Measurements from ENCODE around the gene MPZL1. TPM values are rescaled to one million over a fixed set of nuclear protein-coding genes. Genes with fewer than 3 reads are reported as not detected.
A peak's percentile ranks its signal among the peaks of the same experiment; 100 is the strongest.

MPZL1 gene
- total and polyA plus RNA-seq, 2 of the 13 experiments (the other 11 are each of a cell fraction or from before 2014, with no cell fraction given) = 38.0 to 68.7 TPM

GRCh38 chr1:167715157-167715999 is 6.4 kb upstream of the MPZL1 start (continued):
- no peak for TF ChIP-seq HNRNPL (IDR thresholded peaks at IDR 0.05; ENCODE audit: low read depth, low read length)
- TF ChIP-seq SMAD9 (CRISPR knock-in tag; IDR thresholded peaks at IDR 0.05) = no peak
- TF ChIP-seq PAX8 (CRISPR knock-in tag; IDR thresholded peaks at IDR 0.05; ENCODE audit: borderline replicate concordance) = no peak
- TF ChIP-seq HCFC1 (IDR thresholded peaks at IDR 0.05; ENCODE audit: low read depth, low read length) = no peak
- peak; percentile 80 for TF ChIP-seq GATAD2A (CRISPR knock-in tag; IDR thresholded peaks at IDR 0.05)
- TF ChIP-seq ERF (CRISPR knock-in tag; IDR thresholded peaks at IDR 0.05) = peak; percentile 71; the same call in 1 of the 2 replicates
- TF ChIP-seq ZNF12 (CRISPR knock-in tag; IDR thresholded peaks at IDR 0.05) = no peak; the same call in 1 of the 2 replicates
- peak; percentile 42; the same call in 1 of the 2 replicates for TF ChIP-seq ZNF614 (CRISPR knock-in tag; IDR thresholded peaks at IDR 0.05; ENCODE audit: borderline replicate concordance)
- no peak for TF ChIP-seq ZNF570 (CRISPR knock-in tag; IDR thresholded peaks at IDR 0.05; ENCODE audit: borderline replicate concordance)
- no peak for TF ChIP-seq SPEN (CRISPR knock-in tag; IDR thresholded peaks at IDR 0.05; ENCODE audit: low read depth)
- peak; percentile 46; the same call in 1 of the 2 replicates for TF ChIP-seq KLF6 (CRISPR knock-in tag; IDR thresholded peaks at IDR 0.05)
- TF ChIP-seq EED (CRISPR knock-in tag; IDR thresholded peaks at IDR 0.05) = no peak
- TF ChIP-seq TIGD3 (CRISPR knock-in tag; IDR thresholded peaks at IDR 0.05; ENCODE audit: borderline replicate concordance) = no peak
- TF ChIP-seq SMARCC2 (IDR thresholded peaks at IDR 0.05) = no peak
- no peak for TF ChIP-seq ADNP (CRISPR knock-in tag; IDR thresholded peaks at IDR 0.05)
- TF ChIP-seq TARDBP (CRISPR knock-in tag; IDR thresholded peaks at IDR 0.05) = peak; percentile 54; the same call in 1 of the 2 replicates
- no peak for TF ChIP-seq ZNF468 (CRISPR knock-in tag; IDR thresholded peaks at IDR 0.05)
- no peak for TF ChIP-seq ZNF513 (CRISPR knock-in tag; conservative IDR thresholded peaks at IDR 0.05)
- TF ChIP-seq ATAD3A (CRISPR knock-in tag; IDR thresholded peaks at IDR 0.05) = no peak
- no peak for TF ChIP-seq ZBTB3 (CRISPR knock-in tag; IDR thresholded peaks at IDR 0.05; ENCODE audit: borderline replicate concordance, low read depth)
- TF ChIP-seq NFYC (CRISPR knock-in tag; IDR thresholded peaks at IDR 0.05) = peak; percentile 22; the same call in 1 of the 2 replicates
- 0 out of 2 replicates have a peak, but pooled peaks have one; percentile 47 for TF ChIP-seq ATF3 (CRISPR knock-in tag; IDR thresholded peaks at IDR 0.05)
- peak; percentile 55; the same call in 1 of the 2 replicates for TF ChIP-seq HOMEZ (CRISPR knock-in tag; IDR thresholded peaks at IDR 0.05; ENCODE audit: low read depth)
- peak; percentile 64; the same call in 1 of the 2 replicates for TF ChIP-seq ZKSCAN1 (IDR thresholded peaks at IDR 0.05; ENCODE audit: low read length)
- no peak for TF ChIP-seq TEAD2 (CRISPR knock-in tag; IDR thresholded peaks at IDR 0.05)
- TF ChIP-seq ZNF510 (CRISPR knock-in tag; IDR thresholded peaks at IDR 0.05; ENCODE audit: low read depth) = no peak
- peak; percentile 19; the same call in 1 of the 2 replicates for TF ChIP-seq SIN3A (IDR thresholded peaks at IDR 0.05; ENCODE audit: borderline replicate concordance, low read depth, low read length)
- TF ChIP-seq THAP11 (CRISPR knock-in tag; IDR thresholded peaks at IDR 0.05) = peak; percentile 73; the same call in 1 of the 2 replicates
